Measurements from ENCODE around the gene NOM1.

The NOM1 gene

DNA sequence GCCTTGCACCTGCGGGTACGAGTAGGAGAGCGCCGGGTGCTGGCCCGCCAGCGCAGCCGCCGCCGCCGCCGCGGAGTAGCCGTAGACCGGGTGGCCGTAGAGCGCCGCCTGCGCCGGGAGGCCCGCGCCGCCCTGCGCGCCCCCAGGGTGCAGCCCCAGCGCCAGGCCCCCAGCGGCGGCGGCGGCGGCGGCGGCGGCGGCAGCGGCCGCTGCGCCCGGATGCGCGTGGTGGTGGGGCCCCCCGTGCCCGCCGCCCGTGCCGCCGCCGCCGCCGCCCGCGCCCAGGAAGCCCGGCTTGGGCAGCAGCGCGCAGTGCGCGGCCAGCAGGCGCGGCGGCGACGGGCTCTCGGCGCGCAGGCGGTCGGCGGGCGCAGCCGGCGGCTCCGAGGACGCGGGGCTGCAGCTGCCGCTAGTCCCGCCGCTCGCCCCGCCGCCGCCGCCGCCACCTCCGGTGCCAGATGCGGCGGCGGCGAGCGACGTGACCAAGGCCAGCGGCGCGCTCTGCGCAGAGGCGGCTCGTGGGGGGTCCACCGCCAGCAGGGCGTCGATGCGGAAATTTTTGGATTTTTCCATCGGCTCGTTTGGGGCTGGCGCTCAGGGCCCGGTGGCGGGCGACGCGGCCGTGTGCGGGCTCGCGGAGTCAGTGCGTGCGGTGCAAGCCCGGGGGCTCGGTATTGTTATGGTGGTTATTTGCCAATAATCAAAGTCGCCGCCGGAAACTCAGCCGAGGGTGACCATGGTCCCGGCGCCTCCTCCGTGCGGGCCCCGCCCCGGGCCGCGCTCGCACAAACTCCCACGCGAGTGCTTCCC lies 60.5 kb downstream of the NOM1 start:
- Histone ChIP-seq H3K9me3 (ENCODE audit: insufficient read depth, low read length, severe bottlenecking) (no peaks in the 10 kb centered on the region), H3K9ac (ENCODE audit: low read depth, low read length) (no peak overlapping the region), H3K36me3 (ENCODE audit: insufficient read depth, low read length) (no peaks in the 10 kb centered on the region), H3K79me2 (ENCODE audit: insufficient read depth, low read length) (no peaks in the 10 kb centered on the region), H3K4me1 (ENCODE audit: insufficient read depth, low read length) (no peaks in the 10 kb centered on the region), H3K4me2 (ENCODE audit: insufficient read depth, low read length) (no peak overlapping the region), H3K4me3 (ENCODE audit: low read depth in 1 of 2, low read length in 2 of 2) (no peak overlapping the region), H4K20me1 (ENCODE audit: insufficient read depth, low read length) (no peaks in the 10 kb centered on the region), H2AFZ (ENCODE audit: low read depth, low read length) (no peak overlapping the region), H3K27me3 (ENCODE audit: insufficient read depth, low read length, poor library complexity) (peaks cover 3% of the 10 kb centered on the region), H3K27ac (ENCODE audit: low read length) (no peak overlapping the region)
- DNase-seq, result no peak
- ATAC-seq (ENCODE audit: insufficient read depth, low read depth), result no peak
- TF ChIP-seq EZH2 (IDR thresholded peaks at IDR 0.05; ENCODE audit: borderline replicate concordance, low read depth, low read length, severe bottlenecking), result no peak
- TF ChIP-seq, protein P1, sequence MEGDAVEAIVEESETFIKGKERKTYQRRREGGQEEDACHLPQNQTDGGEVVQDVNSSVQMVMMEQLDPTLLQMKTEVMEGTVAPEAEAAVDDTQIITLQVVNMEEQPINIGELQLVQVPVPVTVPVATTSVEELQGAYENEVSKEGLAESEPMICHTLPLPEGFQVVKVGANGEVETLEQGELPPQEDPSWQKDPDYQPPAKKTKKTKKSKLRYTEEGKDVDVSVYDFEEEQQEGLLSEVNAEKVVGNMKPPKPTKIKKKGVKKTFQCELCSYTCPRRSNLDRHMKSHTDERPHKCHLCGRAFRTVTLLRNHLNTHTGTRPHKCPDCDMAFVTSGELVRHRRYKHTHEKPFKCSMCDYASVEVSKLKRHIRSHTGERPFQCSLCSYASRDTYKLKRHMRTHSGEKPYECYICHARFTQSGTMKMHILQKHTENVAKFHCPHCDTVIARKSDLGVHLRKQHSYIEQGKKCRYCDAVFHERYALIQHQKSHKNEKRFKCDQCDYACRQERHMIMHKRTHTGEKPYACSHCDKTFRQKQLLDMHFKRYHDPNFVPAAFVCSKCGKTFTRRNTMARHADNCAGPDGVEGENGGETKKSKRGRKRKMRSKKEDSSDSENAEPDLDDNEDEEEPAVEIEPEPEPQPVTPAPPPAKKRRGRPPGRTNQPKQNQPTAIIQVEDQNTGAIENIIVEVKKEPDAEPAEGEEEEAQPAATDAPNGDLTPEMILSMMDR (IDR thresholded peaks at IDR 0.05; ENCODE audit: borderline replicate concordance, extremely low read depth, low read length, poor library complexity, severe bottlenecking), result no peak

DNA sequence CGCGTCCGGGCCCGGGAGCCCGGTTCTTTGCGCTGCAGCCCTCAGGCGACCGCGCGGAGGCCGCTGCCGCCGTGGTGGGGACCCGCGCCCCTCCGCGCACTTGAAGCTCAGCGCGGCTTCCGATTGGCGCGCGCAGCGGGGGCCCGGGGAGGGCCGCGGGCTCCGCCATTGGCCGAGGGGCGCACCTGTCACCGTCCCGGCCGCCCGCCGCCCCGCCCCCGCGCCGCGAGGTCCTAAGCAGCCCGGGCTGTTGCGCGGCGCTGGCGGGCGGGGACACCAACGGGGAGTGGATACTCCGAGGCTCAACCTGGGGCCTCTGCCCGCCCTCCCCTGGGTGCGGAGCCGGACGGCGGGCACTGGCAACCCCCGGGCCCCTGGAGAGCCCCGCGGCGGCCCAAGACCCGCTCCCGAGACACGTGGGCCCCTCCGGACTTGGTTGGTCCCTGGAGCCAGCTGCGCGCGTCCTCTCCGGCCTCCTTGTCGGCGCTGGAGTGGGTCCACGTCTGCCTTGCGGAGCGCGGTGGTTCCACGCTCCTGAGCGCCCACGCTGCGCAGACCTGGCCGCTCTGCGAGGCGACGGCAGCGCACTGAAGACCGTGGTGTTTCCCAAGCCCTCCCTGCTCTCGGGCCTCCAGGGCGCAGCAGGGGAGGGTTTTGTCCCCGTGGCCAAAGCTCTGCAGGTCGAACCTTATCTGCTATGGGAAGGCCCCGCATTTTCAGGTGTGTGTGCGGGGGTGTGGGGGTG lies 61.2 kb downstream of the NOM1 start, which contains the start of gene MNX1:
MNX1 (minus strand) TSS at position 76 of the 745 bp plus-strand sequence. CDS start 313 bp downstream, outside the sequence.
- Histone ChIP-seq H3K9ac (ENCODE audit: low read depth, low read length) (no peak within 1 kb of the TSS), H3K9me3 (ENCODE audit: insufficient read depth, low read length, severe bottlenecking) (no peaks in the 10 kb centered on the region), H3K27ac (ENCODE audit: low read length) (no peak within 1 kb of the TSS), H3K79me2 (ENCODE audit: insufficient read depth, low read length) (no peaks in the 10 kb centered on the region), H3K4me1 (ENCODE audit: insufficient read depth, low read length) (no peaks in the 10 kb centered on the region), H3K4me2 (ENCODE audit: insufficient read depth, low read length) (no peak within 1 kb of the TSS), H3K36me3 (ENCODE audit: insufficient read depth, low read length) (no peaks in the 10 kb centered on the region), H3K27me3 (ENCODE audit: insufficient read depth, low read length, poor library complexity) (peaks cover 3% of the 10 kb centered on the region), H2AFZ (ENCODE audit: low read depth, low read length) (no peak within 1 kb of the TSS), H3K4me3 (ENCODE audit: low read depth in 1 of 2, low read length in 2 of 2) (no peak within 1 kb of the TSS), H4K20me1 (ENCODE audit: insufficient read depth, low read length) (no peaks in the 10 kb centered on the region)
- TF ChIP-seq, protein P1 (IDR thresholded peaks at IDR 0.05; ENCODE audit: borderline replicate concordance, extremely low read depth, low read length, poor library complexity, severe bottlenecking), result no peak
- no peak for TF ChIP-seq EZH2 (IDR thresholded peaks at IDR 0.05; ENCODE audit: borderline replicate concordance, low read depth, low read length, severe bottlenecking)
- ATAC-seq (ENCODE audit: insufficient read depth, low read depth) (no peak), DNase-seq (no peak)

DNA sequence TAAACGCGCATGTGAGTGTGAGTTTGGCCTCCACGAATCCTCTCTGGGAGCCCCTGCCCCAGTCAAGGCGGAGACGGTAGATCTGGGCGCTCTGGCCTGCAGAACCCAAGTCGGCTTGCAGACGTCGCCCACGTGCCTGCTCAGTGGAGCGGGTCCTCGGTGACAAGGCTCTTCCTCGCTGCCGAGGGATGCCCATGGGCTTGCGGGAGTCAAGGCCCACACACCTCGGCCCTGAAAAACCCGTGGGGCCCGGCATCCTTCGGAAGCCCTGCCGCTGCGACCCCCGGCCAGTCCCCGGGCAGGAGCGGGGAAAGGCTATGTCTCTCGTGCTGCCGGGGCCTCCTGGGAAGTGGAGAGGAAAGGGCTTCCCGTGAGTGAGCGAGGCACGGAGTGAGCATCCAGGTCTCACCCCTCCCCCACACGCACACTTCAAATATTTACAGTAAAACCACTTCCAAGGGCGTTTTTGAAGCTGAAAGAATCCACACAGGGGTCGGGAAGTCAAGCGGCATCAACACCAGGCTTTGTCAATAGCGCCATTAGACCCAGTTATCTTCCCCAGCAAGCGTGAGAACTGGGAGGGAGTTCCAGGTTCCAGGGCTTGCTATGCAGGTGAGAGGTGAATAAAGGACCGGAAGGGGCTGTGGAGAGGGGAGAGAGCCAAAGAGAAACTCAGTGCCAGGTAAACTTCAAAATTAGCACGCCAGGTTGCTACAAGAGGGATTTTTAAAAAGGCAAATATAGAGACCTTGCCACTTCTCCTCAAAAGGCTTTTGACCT lies 62.0 kb downstream of the NOM1 start:
- H3K79me2 ChIP-seq (ENCODE audit: insufficient read depth, low read length), result no peaks in the 10 kb centered on the region
- ATAC-seq (ENCODE audit: insufficient read depth, low read depth), result no peak
- H3K4me2 ChIP-seq (ENCODE audit: insufficient read depth, low read length), result no peak overlapping the region
- H3K27me3 ChIP-seq (ENCODE audit: insufficient read depth, low read length, poor library complexity), result peaks cover 3% of the 10 kb centered on the region
- no peaks in the 10 kb centered on the region for H3K36me3 ChIP-seq (ENCODE audit: insufficient read depth, low read length)
- no peak overlapping the region for H3K4me3 ChIP-seq (ENCODE audit: low read depth in 1 of 2, low read length in 2 of 2)
- H2AFZ ChIP-seq (ENCODE audit: low read depth, low read length), result no peak overlapping the region
- no peaks in the 10 kb centered on the region for H3K4me1 ChIP-seq (ENCODE audit: insufficient read depth, low read length)
- H4K20me1 ChIP-seq (ENCODE audit: insufficient read depth, low read length), result no peaks in the 10 kb centered on the region
- TF ChIP-seq, protein P1 (IDR thresholded peaks at IDR 0.05; ENCODE audit: borderline replicate concordance, extremely low read depth, low read length, poor library complexity, severe bottlenecking), result no peak
- no peak for DNase-seq
- H3K27ac ChIP-seq (ENCODE audit: low read length), result no peak overlapping the region
- H3K9ac ChIP-seq (ENCODE audit: low read depth, low read length), result no peak overlapping the region
- no peaks in the 10 kb centered on the region for H3K9me3 ChIP-seq (ENCODE audit: insufficient read depth, low read length, severe bottlenecking)
